ENCODE results near the gene CACNA2D3. TPM values are rescaled to one million over a fixed set of nuclear protein-coding genes. Genes with fewer than 3 reads are reported as not detected.

CACNA2D3 gene
- total RNA-seq, 1 experiment from 2014 or later: 0.91 TPM

GRCh38 chr3:54169524-54169923, 47.2 kb downstream of the CACNA2D3 start:
- DNase-seq (ENCODE audit: low read depth): no peak

GRCh38 chr3:54171509-54171908, 49.2 kb downstream of the CACNA2D3 start:
- peak; percentile 47 for DNase-seq (ENCODE audit: low read depth)

DNA sequence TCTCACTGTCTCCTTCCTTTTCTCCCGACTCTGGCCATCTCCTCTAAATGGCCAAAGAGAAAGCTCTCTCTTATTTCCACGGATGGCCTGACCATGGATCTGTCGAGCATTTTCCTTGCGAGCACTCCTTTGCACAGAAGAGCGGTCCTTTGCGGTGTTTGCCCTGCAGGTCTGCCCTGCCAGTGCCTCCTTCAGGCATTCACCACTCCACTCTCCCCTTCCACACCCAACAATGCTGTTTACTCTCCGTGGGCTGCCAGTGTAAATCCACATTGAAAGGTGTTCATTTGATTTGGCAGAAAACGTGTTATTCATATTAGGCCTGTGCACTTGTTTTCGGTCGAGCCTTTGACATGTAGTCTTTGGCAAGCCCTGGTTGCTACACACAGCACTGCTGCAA, 49.6 kb downstream of the CACNA2D3 start:
- DNase-seq (ENCODE audit: low read depth): no peak

DNA sequence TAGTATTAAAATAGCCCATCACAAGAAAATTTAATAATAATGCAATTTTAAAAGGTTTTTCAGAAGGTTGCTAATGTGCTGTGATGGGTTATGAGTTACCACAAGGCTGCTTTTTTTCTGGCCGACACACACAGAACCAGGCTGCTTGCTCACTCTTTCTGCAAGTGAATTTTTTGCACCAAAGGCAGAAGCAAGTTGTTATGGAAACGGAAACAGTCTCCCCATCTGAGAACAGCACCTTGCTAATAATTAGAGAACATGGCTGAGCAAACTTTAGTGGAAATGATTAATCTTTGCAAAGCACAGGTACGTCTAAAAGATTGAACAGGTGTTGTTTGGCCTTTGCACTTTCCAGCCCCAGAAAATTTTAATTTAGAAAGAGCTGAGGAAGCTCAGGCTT, 51.0 kb downstream of the CACNA2D3 start:
- no peak for DNase-seq (ENCODE audit: low read depth)

GRCh38 chr3:54176106-54176505, 53.8 kb downstream of the CACNA2D3 start:
- peak; percentile 33 for DNase-seq (ENCODE audit: low read depth)

GRCh38 chr3:54177816-54178215, 55.5 kb downstream of the CACNA2D3 start:
- no peak for DNase-seq (ENCODE audit: low read depth)

DNA sequence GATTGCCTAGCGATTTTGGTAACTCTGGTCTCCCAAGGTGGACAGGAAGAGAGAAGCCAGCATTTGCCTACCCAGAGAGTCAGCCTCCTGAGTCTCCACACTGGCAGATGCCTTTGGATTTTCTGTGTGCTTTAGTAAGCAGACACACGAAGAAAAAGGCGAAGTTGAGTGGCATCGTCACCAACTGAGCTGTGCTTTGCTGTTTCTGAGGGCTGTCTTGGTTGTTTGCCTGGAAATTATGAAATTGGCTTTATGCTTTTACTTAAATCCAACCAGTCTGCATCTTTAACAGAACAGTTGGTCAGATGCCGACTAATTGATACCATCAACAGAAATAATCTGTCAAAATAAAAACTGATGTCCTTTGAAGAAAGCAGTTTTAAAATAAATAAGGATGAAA, 56.0 kb downstream of the CACNA2D3 start:
- no peak for DNase-seq (ENCODE audit: low read depth)

DNA sequence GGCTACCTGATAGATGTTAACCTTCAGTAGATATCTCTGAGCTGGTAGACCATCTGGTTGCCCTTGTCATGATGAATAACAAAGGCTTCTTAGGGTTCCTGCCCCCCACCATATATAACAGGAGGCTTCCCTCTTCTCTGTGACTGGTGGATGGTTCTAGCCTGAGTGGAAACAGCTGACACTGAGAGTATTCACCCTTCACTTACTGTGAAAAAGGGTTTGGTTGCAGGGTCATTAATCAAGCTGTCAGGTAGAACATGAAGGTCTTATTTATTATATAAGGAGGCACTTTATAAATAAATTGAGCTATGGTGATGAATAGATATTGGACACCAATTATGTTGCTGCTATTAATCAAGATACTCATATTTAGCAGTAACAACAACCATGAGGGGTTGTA, 58.6 kb downstream of the CACNA2D3 start:
- no peak for DNase-seq (ENCODE audit: low read depth)

GRCh38 chr3:54182242-54182641, 59.9 kb downstream of the CACNA2D3 start:
- no peak for DNase-seq (ENCODE audit: low read depth)

DNA sequence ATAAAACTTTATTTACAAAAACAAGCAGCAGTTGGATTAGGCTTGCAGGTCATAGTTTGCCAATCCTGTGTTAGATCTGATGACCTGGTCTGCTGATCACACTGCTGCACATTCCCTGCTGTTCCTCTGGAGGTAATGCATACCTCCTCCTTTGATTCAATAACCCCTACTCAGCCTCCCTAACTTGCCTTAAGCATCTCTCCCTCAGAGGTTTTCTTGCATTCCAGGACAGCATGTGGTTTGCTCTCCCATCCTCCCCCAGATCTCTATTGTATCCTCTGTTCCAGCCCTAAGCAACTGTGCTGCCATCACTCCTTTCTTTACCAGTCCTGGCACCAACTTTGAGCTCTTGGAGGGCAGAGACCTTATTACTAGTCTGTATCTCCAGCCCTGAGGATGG, 63.4 kb downstream of the CACNA2D3 start:
- no peak for DNase-seq (ENCODE audit: low read depth)

GRCh38 chr3:54188176-54188791, 65.9 kb downstream of the CACNA2D3 start:
- DNase-seq (ENCODE audit: low read depth): peak; percentile 49

DNA sequence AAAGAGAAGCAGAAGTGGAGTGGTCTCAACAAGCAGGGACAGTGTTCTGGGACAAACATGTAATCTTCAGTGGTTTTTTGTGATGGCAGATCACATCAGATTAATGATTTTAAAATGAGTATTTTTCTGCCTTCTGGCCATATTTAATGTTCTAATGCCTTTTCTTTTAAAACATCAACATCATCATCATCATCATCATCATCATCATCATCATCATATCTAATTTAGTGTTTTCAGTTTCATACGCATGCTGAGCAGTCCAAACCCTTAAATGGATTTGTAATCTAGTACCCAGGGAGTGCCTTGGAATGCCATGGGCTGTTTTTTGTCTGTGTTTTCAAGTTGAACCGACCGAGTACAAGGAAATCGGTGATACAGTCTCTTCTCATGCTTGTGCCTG, 68.9 kb downstream of the CACNA2D3 start:
- DNase-seq (ENCODE audit: low read depth): no peak

- DNase-seq (ENCODE audit: low read depth): no peak
Measured at GRCh38 chr3:54192026-54192425, 69.7 kb downstream of the CACNA2D3 start.

DNA sequence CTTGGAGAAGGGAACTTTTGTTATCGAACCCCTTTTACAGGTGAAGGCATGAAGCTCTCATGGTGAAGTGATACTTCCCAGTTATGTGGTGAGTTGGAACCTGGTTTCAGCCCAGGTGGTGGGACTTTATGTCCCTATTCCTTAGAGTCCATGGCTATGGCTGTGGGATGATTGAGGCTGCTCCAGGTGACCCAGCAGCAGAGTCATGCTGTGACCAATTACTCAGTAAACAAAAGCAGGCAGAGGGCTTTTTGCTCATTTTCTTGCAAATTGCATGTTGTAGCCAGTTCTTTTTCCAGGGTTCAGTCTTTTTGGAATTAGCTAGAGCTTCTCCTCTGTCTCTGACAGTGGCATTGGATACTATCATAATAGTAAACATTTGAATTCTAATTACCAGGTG, 70.7 kb downstream of the CACNA2D3 start:
- no peak for DNase-seq (ENCODE audit: low read depth)

- no peak for DNase-seq (ENCODE audit: low read depth)
Measured at GRCh38 chr3:54196360-54196991, 74.1 kb downstream of the CACNA2D3 start.

DNA sequence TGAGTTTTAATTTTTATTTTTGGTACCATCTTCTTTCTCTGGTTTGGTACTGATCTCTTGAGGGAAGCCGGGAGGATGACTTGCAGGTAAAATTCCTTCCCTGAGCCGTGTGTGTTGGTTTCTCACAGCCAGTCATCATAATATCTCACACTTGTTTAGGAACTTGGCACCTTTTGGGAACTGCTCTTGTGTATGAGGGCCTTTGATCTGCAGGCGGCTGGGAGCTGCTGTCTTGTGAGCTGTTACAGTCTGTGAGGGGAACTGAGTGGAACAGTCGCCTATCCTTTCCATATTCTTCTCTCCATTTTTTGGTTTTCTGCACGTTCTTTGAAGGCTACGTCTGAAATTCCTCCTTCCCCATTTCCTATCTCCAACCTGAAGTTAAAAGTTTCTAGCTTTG, 75.2 kb downstream of the CACNA2D3 start:
- no peak for DNase-seq (ENCODE audit: low read depth)

GRCh38 chr3:54198556-54198955, 76.2 kb downstream of the CACNA2D3 start:
- DNase-seq (ENCODE audit: low read depth): no peak

GRCh38 chr3:54202054-54202453, 79.7 kb downstream of the CACNA2D3 start:
- no peak for DNase-seq (ENCODE audit: low read depth)

DNA sequence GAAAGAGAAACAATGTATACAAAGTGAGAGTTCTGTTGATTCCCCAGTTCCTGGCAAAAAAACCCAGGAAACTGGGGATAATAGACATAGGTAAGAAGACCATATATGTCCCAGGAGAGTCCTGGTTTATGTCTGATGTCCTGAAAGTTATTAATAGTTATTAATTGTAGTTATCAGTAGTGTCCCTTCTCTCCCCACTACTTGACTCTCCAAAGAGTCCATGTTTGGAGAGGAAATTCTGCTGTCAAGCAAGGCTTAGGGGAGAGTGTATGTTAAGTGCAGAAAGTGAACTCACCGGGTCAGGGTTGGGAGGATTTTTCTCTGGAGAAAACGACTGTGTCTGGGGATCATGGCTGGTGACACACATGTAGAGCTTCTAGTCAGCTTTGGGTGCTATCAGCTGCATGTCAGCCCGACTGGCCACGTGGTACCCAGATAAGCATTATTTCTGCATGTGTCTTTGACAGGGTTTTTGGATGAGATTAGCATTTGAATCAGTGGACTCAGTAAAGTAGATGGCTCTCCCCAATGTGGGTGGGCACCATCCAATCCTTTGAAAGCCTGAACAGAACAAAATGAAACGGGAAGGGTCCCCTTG, 80.4 kb downstream of the CACNA2D3 start:
- no peak for DNase-seq (ENCODE audit: low read depth)

- no peak for DNase-seq (ENCODE audit: low read depth)
Measured at GRCh38 chr3:54206874-54207273, 84.5 kb downstream of the CACNA2D3 start.

DNA sequence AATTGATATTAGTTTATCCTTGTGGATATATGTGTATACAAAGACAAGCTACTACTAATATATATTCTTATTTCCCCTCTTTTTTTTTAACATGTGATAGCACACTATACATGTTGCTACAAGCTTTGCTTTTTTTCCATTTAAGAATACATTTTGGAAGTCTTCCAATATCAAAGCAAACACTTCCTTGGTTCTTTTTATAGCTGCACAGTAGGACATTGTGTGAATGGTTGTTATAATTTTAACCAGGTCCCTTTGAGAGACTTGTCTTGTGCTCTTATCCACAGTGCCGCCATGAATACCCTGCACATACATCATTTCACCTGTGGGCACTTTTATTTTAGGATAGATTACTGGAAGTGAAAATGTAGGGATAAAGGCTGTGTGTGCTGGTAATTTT, 88.7 kb downstream of the CACNA2D3 start:
- DNase-seq (ENCODE audit: low read depth): no peak

DNA sequence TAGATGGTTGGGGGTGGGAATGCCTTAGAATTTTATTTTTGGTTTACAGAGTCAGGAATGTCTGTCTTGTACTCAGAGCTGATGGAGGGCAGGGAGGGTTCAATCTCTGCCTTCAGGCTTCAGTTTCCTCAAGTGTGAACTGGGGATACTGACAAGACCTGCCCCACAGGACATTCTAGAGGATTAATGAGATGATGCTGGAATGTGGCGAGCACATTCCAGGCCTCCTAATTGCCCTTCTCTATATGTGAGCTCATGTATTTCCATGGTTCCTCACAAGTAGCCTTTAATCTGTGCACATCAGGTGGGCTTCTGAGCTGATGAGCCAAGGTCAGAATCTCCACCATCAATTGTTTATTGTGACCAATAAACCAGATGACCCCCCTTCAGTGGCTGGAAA, 90.4 kb downstream of the CACNA2D3 start:
- DNase-seq (ENCODE audit: low read depth): no peak

GRCh38 chr3:54213907-54214306, 91.6 kb downstream of the CACNA2D3 start:
- peak; percentile 66 for DNase-seq (ENCODE audit: low read depth)

DNA sequence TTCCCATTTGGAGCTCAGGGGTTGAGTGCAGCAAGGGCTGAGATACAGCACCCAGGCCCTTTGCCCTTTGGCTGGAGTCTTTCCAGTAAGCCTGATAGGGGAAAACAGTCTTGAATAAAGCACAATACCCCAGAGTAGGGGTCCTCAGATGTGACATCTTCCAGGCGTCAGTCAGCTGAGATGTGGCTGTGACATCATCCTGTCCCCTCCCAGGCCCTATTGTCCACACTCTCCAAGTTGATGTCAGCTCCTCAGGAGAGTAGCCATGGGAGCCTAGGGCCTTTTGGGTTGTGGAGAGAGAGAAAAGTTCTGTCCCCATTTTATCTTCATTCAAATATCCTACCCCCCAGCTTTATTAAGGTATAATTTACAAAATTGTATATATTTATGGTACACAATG, 92.5 kb downstream of the CACNA2D3 start:
- no peak for DNase-seq (ENCODE audit: low read depth)
